BLaER1 treated with 17β-estradiol and CSF1 and Interleukin-3, amounts not matched to agents 10 nM and 100 nM (cell line): ENCODE data around the gene NR2C2.

Experiments
- H3K27ac ChIP-seq, 11 experiments: shearing (Covaris generic); formaldehyde crosslinking; 2 replicates each; pipeline ENCODE4 v1.8.1; 2022
- H3K27me3 ChIP-seq, 11 experiments: shearing (Covaris generic); formaldehyde crosslinking; 2 replicates each; pipeline ENCODE4 v1.8.1; 2022
- H3K36me3 ChIP-seq, 11 experiments: shearing (Covaris generic); formaldehyde crosslinking; 2 replicates each; pipeline ENCODE4 v1.8.1; 2022
- H3K4me1 ChIP-seq, 10 experiments: shearing (Covaris generic); formaldehyde crosslinking; 2 replicates each; pipeline ENCODE4 v1.8.1; 2022
- H3K4me2 ChIP-seq, 11 experiments: shearing (Covaris generic); formaldehyde crosslinking; 2 replicates each; pipeline ENCODE4 v1.8.1; 2022
- H3K4me3 ChIP-seq, 10 experiments: shearing (Covaris generic); formaldehyde crosslinking; 2 replicates each; pipeline ENCODE4 v1.8.1; 2022
- H3K9ac ChIP-seq, 11 experiments: shearing (Covaris generic); formaldehyde crosslinking; 2 replicates each; pipeline ENCODE4 v1.8.1; 2022
- H3K9me3 ChIP-seq, 11 experiments: shearing (Covaris generic); formaldehyde crosslinking; replicated peaks in 1 of 11; 2 replicates each; pipeline ENCODE4 v1.8.1; 2022
- H4K20me1 ChIP-seq, 11 experiments: shearing (Covaris generic); formaldehyde crosslinking; 2 replicates each; pipeline ENCODE4 v1.8.1; 2022
- Cebpa-rat ChIP-seq, 11 experiments: shearing (Covaris generic); IDR thresholded peaks; 2 replicates each; pipeline ENCODE4 v1.8.1; 2022

Gene NR2C2

GRCh38 chr3:15051531-15051930 is 104.1 kb downstream of the NR2C2 start:
- Histone ChIP-seq H4K20me1 (peaks cover 54 to 100% (median 91%) of the 10 kb centered on the region in 11 experiments; a peak in 21 of 22 replicates), H3K36me3 (peaks cover 68 to 95% (median 83%) of the 10 kb centered on the region in 11 experiments), H3K9me3 (peaks cover 0 to 17% (median 0%) of the 10 kb centered on the region in 11 experiments; a peak in 6 of 22 replicates), H3K4me2 (peak overlapping the region in 10 of 11 experiments; percentile 30 to 92 (median 76); a peak in 18 of 22 replicates), H3K27ac (peak overlapping the region in 4 of 11 experiments; percentile 41 to 67 (median 61); a peak in 7 of 22 replicates), H3K9ac (peak overlapping the region in 5 of 11 experiments; percentile 18 to 64 (median 46); a peak in 6 of 22 replicates), H3K4me3 (no peak overlapping the region), H3K27me3 (no peaks in the 10 kb centered on the region), H3K4me1 (peaks cover 52 to 68% (median 65%) of the 10 kb centered on the region in 10 experiments)
- no peak for TF ChIP-seq Cebpa-rat (IDR thresholded peaks at IDR 0.05)

GRCh38 chr3:15052335-15053242 is 105.2 kb downstream of the NR2C2 start:
- peak overlapping the region in 9 of 11 experiments; percentile 24 to 67 (median 42); a peak in 17 of 22 replicates for H3K27ac ChIP-seq
- H3K4me3 ChIP-seq = peak overlapping the region in 1 of 10 experiments; percentile 31; a peak in 3 of 20 replicates
- peak overlapping the region; percentile 28 to 92 (median 74) for H3K4me2 ChIP-seq

GRCh38 chr3:15053541-15053940 is 106.2 kb downstream of the NR2C2 start:
- peaks cover 58 to 73% (median 71%) of the 10 kb centered on the region in 10 experiments for H3K4me1 ChIP-seq
- peak overlapping the region in 5 of 11 experiments; percentile 35 to 67 (median 58); a peak in 8 of 22 replicates for H3K27ac ChIP-seq
- peaks cover 67 to 95% (median 82%) of the 10 kb centered on the region in 11 experiments for H3K36me3 ChIP-seq
- no peaks in the 10 kb centered on the region for H3K27me3 ChIP-seq
- H4K20me1 ChIP-seq = peaks cover 52 to 99% (median 92%) of the 10 kb centered on the region in 11 experiments; a peak in 21 of 22 replicates
- peaks cover 0 to 24% (median 4%) of the 10 kb centered on the region in 11 experiments; a peak in 6 of 22 replicates for H3K9me3 ChIP-seq
- no peak for TF ChIP-seq Cebpa-rat (IDR thresholded peaks at IDR 0.05)
- H3K9ac ChIP-seq = peak overlapping the region in 6 of 11 experiments; percentile 5 to 64 (median 53); a peak in 6 of 22 replicates
- no peak overlapping the region for H3K4me3 ChIP-seq
- H3K4me2 ChIP-seq = peak overlapping the region in 10 of 11 experiments; percentile 28 to 92 (median 76); a peak in 18 of 22 replicates

More at GRCh38 chr3:15052335-15053242, 105.2 kb downstream of the NR2C2 start:
- no peak for TF ChIP-seq Cebpa-rat (IDR thresholded peaks at IDR 0.05)
- Histone ChIP-seq H3K9me3 (peaks cover 0 to 24% (median 4%) of the 10 kb centered on the region in 11 experiments; a peak in 6 of 22 replicates), H3K36me3 (peaks cover 68 to 95% (median 83%) of the 10 kb centered on the region in 11 experiments), H4K20me1 (peaks cover 52 to 100% (median 90%) of the 10 kb centered on the region in 11 experiments; a peak in 21 of 22 replicates), H3K9ac (peak overlapping the region; percentile 4 to 64 (median 41); a peak in 18 of 22 replicates), H3K27me3 (no peaks in the 10 kb centered on the region), H3K4me1 (peaks cover 58 to 73% (median 71%) of the 10 kb centered on the region in 10 experiments)

- Histone ChIP-seq H3K36me3 (peaks cover 62 to 95% (median 82%) of the 10 kb centered on the region in 11 experiments), H3K27ac (peak overlapping the region in 4 of 11 experiments; percentile 3 to 48 (median 5); a peak in 2 of 22 replicates)
Observed at GRCh38 chr3:15055019-15055557, 107.7 kb downstream of the NR2C2 start.

GRCh38 chr3:15056676-15057404 is 109.5 kb downstream of the NR2C2 start:
- Histone ChIP-seq H3K36me3 (peaks cover 47 to 86% (median 68%) of the 10 kb centered on the region in 11 experiments), H4K20me1 (peaks cover 26 to 93% (median 81%) of the 10 kb centered on the region in 11 experiments; a peak in 21 of 22 replicates), H3K27ac (peak overlapping the region in 2 of 11 experiments; percentile 24 to 27; a peak in 2 of 22 replicates), H3K9me3 (peaks cover 0 to 24% (median 4%) of the 10 kb centered on the region in 11 experiments; a peak in 6 of 22 replicates), H3K27me3 (no peaks in the 10 kb centered on the region), H3K4me1 (peaks cover 40 to 54% (median 51%) of the 10 kb centered on the region in 10 experiments), H3K9ac (no peak overlapping the region), H3K4me2 (peak overlapping the region in 8 of 11 experiments; percentile 1 to 78 (median 42); a peak in 13 of 22 replicates), H3K4me3 (no peak overlapping the region)
- no peak for TF ChIP-seq Cebpa-rat (IDR thresholded peaks at IDR 0.05)

More at GRCh38 chr3:15055019-15055557, 107.7 kb downstream of the NR2C2 start:
- Histone ChIP-seq H3K4me1 (peaks cover 58 to 72% (median 68%) of the 10 kb centered on the region in 10 experiments), H3K9ac (no peak overlapping the region), H3K9me3 (peaks cover 0 to 24% (median 4%) of the 10 kb centered on the region in 11 experiments; a peak in 6 of 22 replicates), H3K4me3 (no peak overlapping the region), H4K20me1 (peaks cover 42 to 99% (median 92%) of the 10 kb centered on the region in 11 experiments; a peak in 21 of 22 replicates), H3K27me3 (no peaks in the 10 kb centered on the region), H3K4me2 (peak overlapping the region; percentile 3 to 78 (median 16); a peak in 13 of 22 replicates)
- no peak for TF ChIP-seq Cebpa-rat (IDR thresholded peaks at IDR 0.05)

- Histone ChIP-seq H4K20me1 (peaks cover 9 to 76% (median 63%) of the 10 kb centered on the region in 11 experiments; a peak in 21 of 22 replicates), H3K36me3 (peaks cover 35 to 72% (median 60%) of the 10 kb centered on the region in 11 experiments), H3K4me1 (peaks cover 31 to 36% (median 33%) of the 10 kb centered on the region in 10 experiments), H3K9ac (no peak overlapping the region), H3K27me3 (no peaks in the 10 kb centered on the region), H3K9me3 (peaks cover 0 to 22% (median 4%) of the 10 kb centered on the region in 11 experiments; a peak in 6 of 22 replicates), H3K27ac (no peak overlapping the region), H3K4me3 (no peak overlapping the region), H3K4me2 (no peak overlapping the region)
- no peak for TF ChIP-seq Cebpa-rat (IDR thresholded peaks at IDR 0.05)
Observed at GRCh38 chr3:15060029-15060428, 112.6 kb downstream of the NR2C2 start.

GRCh38 chr3:15063238-15063637 is 115.9 kb downstream of the NR2C2 start:
- peaks cover 14 to 42% (median 30%) of the 10 kb centered on the region in 11 experiments for H3K36me3 ChIP-seq
- no peaks in the 10 kb centered on the region for H3K27me3 ChIP-seq
- peaks cover 9 to 46% (median 35%) of the 10 kb centered on the region in 11 experiments; a peak in 18 of 22 replicates for H4K20me1 ChIP-seq
- H3K27ac ChIP-seq = peak overlapping the region in 7 of 11 experiments; percentile 10 to 98 (median 95); a peak in 7 of 22 replicates
- no peak for TF ChIP-seq Cebpa-rat (IDR thresholded peaks at IDR 0.05)
- peak overlapping the region in 10 of 11 experiments; percentile 93 to 100 (median 96); a peak in 16 of 22 replicates for H3K9ac ChIP-seq
- H3K4me2 ChIP-seq = peak overlapping the region; percentile 86 to 100 (median 96)
- peak overlapping the region; percentile 84 to 99 (median 92); a peak in 18 of 20 replicates for H3K4me3 ChIP-seq
- peaks cover 17 to 23% (median 19%) of the 10 kb centered on the region in 10 experiments for H3K4me1 ChIP-seq
- no peaks in the 10 kb centered on the region for H3K9me3 ChIP-seq
